A673 (cell line): Measurements from ENCODE around the gene DPH1. TPM values are rescaled to one million over a fixed set of nuclear protein-coding genes. Genes with fewer than 3 reads are reported as not detected.

Experiments
- BruUV-seq: library from RNA; stranded (reverse); fragments of 400-500 nt; replicated peaks from 2 replicates; lab custom pipeline; 2021; lab: Mats Ljungman, UMichigan
- CTCF ChIA-PET: fragments of 300-600 bp; sonication (Branson Sonifier 250); formaldehyde crosslinking; loops from one replicate; lab custom pipeline; 2022; ENCODE audit warnings: antibody characterized with exemption; lab: Charles Lee
- POLR2A ChIA-PET: fragments of 300-600 bp; sonication (Branson Sonifier 250); formaldehyde crosslinking; loops from one replicate; lab custom pipeline; 2022; ENCODE audit warnings: antibody characterized with exemption; ENCODE audit not compliant: low non-redundant PET; lab: Charles Lee
- DNase-seq: peaks from one replicate; pipeline ENCODE4 v3.0.0-alpha.2; 2015; ENCODE audit warnings: low spot score
- H3K27ac ChIP-seq: fragments of 200-600 bp; sonication (generic); 2 replicates; pipeline ENCODE4 v1.5.1; 2016; ENCODE audit warnings: mixed run types, low read depth, mild to moderate bottlenecking, mixed read lengths, antibody characterized with exemption, low read length; ENCODE audit not compliant: poor library complexity, severe bottlenecking
- H3K27me3 ChIP-seq: fragments of 200-600 bp; sonication (generic); replicated peaks from 2 replicates; pipeline ENCODE4 v1.6.1; 2017; ENCODE audit warnings: mixed run types, low read depth, mild to moderate bottlenecking, mixed read lengths, antibody characterized with exemption, low read length; ENCODE audit not compliant: insufficient read depth, poor library complexity
- H3K36me3 ChIP-seq: fragments of 200-600 bp; sonication (generic); 2 replicates; pipeline ENCODE4 v1.6.1; 2016; ENCODE audit warnings: mixed run types, mild to moderate bottlenecking, mixed read lengths, antibody characterized with exemption, low read length; ENCODE audit not compliant: insufficient read depth, poor library complexity, severe bottlenecking
- H3K4me1 ChIP-seq: fragments of 200-600 bp; sonication (generic); 2 replicates; pipeline ENCODE4 v1.6.1; 2017; ENCODE audit warnings: mixed run types, mild to moderate bottlenecking, mixed read lengths, antibody characterized with exemption, low read length; ENCODE audit not compliant: insufficient read depth, poor library complexity, severe bottlenecking
- H3K4me3 ChIP-seq: fragments of 200-600 bp; sonication (generic); 2 replicates; pipeline ENCODE4 v1.5.1; 2016; ENCODE audit warnings: low read depth, mixed run types, mild to moderate bottlenecking, mixed read lengths, low read length; ENCODE audit not compliant: poor library complexity, severe bottlenecking
- H3K9me3 ChIP-seq: fragments of 200-600 bp; sonication (generic); 2 replicates; pipeline ENCODE4 v1.6.1; 2016; ENCODE audit warnings: mixed run types, low read depth, mild to moderate bottlenecking, mixed read lengths, antibody characterized with exemption, low read length; ENCODE audit not compliant: poor library complexity, severe bottlenecking
- CTCF ChIP-seq: fragments of 300-800, 200-600 bp; sonication (generic); conservative IDR thresholded peaks from 2 replicates; pipeline ENCODE4 v1.5.1; 2017; ENCODE audit warnings: low read depth, mild to moderate bottlenecking, antibody characterized with exemption, low read length, moderate library complexity, mixed read lengths
- EZH2 ChIP-seq: fragments of 200-600 bp; sonication (generic); IDR thresholded peaks from 2 replicates; pipeline ENCODE4 v1.6.1; 2017; ENCODE audit warnings: borderline replicate concordance, low read depth, mild to moderate bottlenecking, mixed read lengths, antibody characterized with exemption, low read length; ENCODE audit not compliant: poor library complexity, severe bottlenecking
- intact Hi-C: fragments of 100-400 bp; cut with micrococcal nuclease; formaldehyde crosslinking; loops from one replicate; pipeline ENCODE4 v1.10.0; 2022; ENCODE audit not compliant: unreplicated experiment
- total RNA-seq: library from RNA; stranded (reverse); gene quantifications from 2 replicates; pipeline ENCODE4 v1.2.3, GENCODE V29; 2021

DPH1 gene
- total RNA-seq, 1 experiment from 2014 or later = 51.1 TPM

- no TSS peak for BruUV-seq
- TF ChIP-seq EZH2 (no peak), CTCF (no peak)
- Histone ChIP-seq H3K9me3 (no peaks in the 10 kb centered on the region), H3K27me3 (no peaks in the 10 kb centered on the region), H3K4me1 (no peaks in the 10 kb centered on the region), H3K27ac (peak overlapping the region; percentile 54), H3K4me3 (no peak overlapping the region), H3K36me3 (peaks cover 4% of the 10 kb centered on the region)
- POLR2A ChIA-PET = interaction anchor here (0.5 kb wide), 1 partner anchor 244 kb away, joined by 6 read pairs; no protein-coding TSS in a partner anchor
- intact Hi-C loops = no loop called here
- DNase-seq = no peak
- CTCF ChIA-PET = no interaction called here
Observed at GRCh38 chr17:2084766-2085647, 55.1 kb downstream of the DPH1 start.

GRCh38 chr17:2085648-2085949, 55.6 kb downstream of the DPH1 start:
- no peaks in the 10 kb centered on the region for H3K9me3 ChIP-seq
- H3K27ac ChIP-seq = no peak overlapping the region
- H3K4me3 ChIP-seq = no peak overlapping the region
- CTCF ChIA-PET = no interaction called here
- POLR2A ChIA-PET = no interaction called here
- peaks cover under 1% of the 10 kb centered on the region for H3K4me1 ChIP-seq
- no TSS peak for BruUV-seq
- no peaks in the 10 kb centered on the region for H3K27me3 ChIP-seq
- H3K36me3 ChIP-seq = peaks cover 4% of the 10 kb centered on the region
- intact Hi-C loops = no loop called here
- TF ChIP-seq CTCF = no peak
- no peak for DNase-seq

- no peaks in the 10 kb centered on the region for H3K27me3 ChIP-seq
- intact Hi-C loops = no loop called here
- H3K36me3 ChIP-seq = peaks cover 2% of the 10 kb centered on the region
- peaks cover 7% of the 10 kb centered on the region for H3K4me1 ChIP-seq
- CTCF ChIA-PET = no interaction called here
- POLR2A ChIA-PET = no interaction called here
- TF ChIP-seq CTCF (no peak), EZH2 (no peak)
- DNase-seq = no peak
- H3K9me3 ChIP-seq = no peaks in the 10 kb centered on the region
- no TSS peak for BruUV-seq
- H3K4me3 ChIP-seq = no peak overlapping the region
- H3K27ac ChIP-seq = no peak overlapping the region
Observed at GRCh38 chr17:2086306-2086705, 56.4 kb downstream of the DPH1 start.
